ENCODE measurements around the gene CTDP1.
"Not testable (repeated sequence)": the region's sequence is repeated elsewhere in the genome, so short reads cannot be mapped to it uniquely, and the experiment has no call there.

Gene CTDP1

GRCh38 chr18:79740521-79741361 is 61.1 kb downstream of the CTDP1 start:
- no peak for DNase-seq (ENCODE audit: low read depth, low spot score)

GRCh38 chr18:79741362-79741700 is 61.7 kb downstream of the CTDP1 start:
- peak; percentile 39 for DNase-seq (ENCODE audit: low read depth, low spot score)

GRCh38 chr18:79742076-79742475 is 62.5 kb downstream of the CTDP1 start:
- DNase-seq (ENCODE audit: low read depth, low spot score), result no peak

- no peak for DNase-seq (ENCODE audit: low read depth, low spot score)
These were observed 65.0 kb downstream of the CTDP1 start for GRCh38 chr18:79744625-79745024.

GRCh38 chr18:79746730-79747129 is 67.1 kb downstream of the CTDP1 start:
- DNase-seq (ENCODE audit: low read depth, low spot score), result no peak

- no peak for DNase-seq (ENCODE audit: low read depth, low spot score)
These were observed 67.7 kb downstream of the CTDP1 start for GRCh38 chr18:79747156-79747845.

GRCh38 chr18:79748321-79749180 is 68.9 kb downstream of the CTDP1 start:
- no peak for DNase-seq (ENCODE audit: low read depth, low spot score)

- DNase-seq (ENCODE audit: low read depth, low spot score), result no peak
These were observed 69.9 kb downstream of the CTDP1 start for GRCh38 chr18:79749251-79750191.

GRCh38 chr18:79750980-79751571 is 71.5 kb downstream of the CTDP1 start:
- DNase-seq (ENCODE audit: low read depth, low spot score), result no peak

GRCh38 chr18:79751918-79752578 is 72.4 kb downstream of the CTDP1 start:
- DNase-seq (ENCODE audit: low read depth, low spot score), result not testable (repeated sequence)

GRCh38 chr18:79752946-79753345 is 73.3 kb downstream of the CTDP1 start:
- DNase-seq (ENCODE audit: low read depth, low spot score), result not testable (repeated sequence)

GRCh38 chr18:79753391-79753851 is 73.8 kb downstream of the CTDP1 start:
- no peak for DNase-seq (ENCODE audit: low read depth, low spot score)

- no peak for DNase-seq (ENCODE audit: low read depth, low spot score)
These were observed 74.6 kb downstream of the CTDP1 start for GRCh38 chr18:79754022-79754761.

- DNase-seq (ENCODE audit: low read depth, low spot score), result no peak
These were observed 75.3 kb downstream of the CTDP1 start for GRCh38 chr18:79754831-79755351.

- DNase-seq (ENCODE audit: low read depth, low spot score), result no peak
These were observed 76.0 kb downstream of the CTDP1 start for GRCh38 chr18:79755496-79756142.

GRCh38 chr18:79756143-79756500 is 76.5 kb downstream of the CTDP1 start:
- DNase-seq (ENCODE audit: low read depth, low spot score), result no peak

GRCh38 chr18:79756826-79757225 is 77.2 kb downstream of the CTDP1 start:
- DNase-seq (ENCODE audit: low read depth, low spot score), result no peak

GRCh38 chr18:79760348-79760747 is 80.7 kb downstream of the CTDP1 start:
- no peak for DNase-seq (ENCODE audit: low read depth, low spot score)

- no peak for DNase-seq (ENCODE audit: low read depth, low spot score)
These were observed 81.3 kb downstream of the CTDP1 start for GRCh38 chr18:79760881-79761280.

Data from brain pericyte (primary cell).